DMS79 (cell line): ENCODE measurements around the gene CMTR1.

Source experiments
- DNase-seq: peaks from one replicate; lab custom pipeline; 2025; lab: John Stamatoyannopoulos, UW

Gene CMTR1

DNA sequence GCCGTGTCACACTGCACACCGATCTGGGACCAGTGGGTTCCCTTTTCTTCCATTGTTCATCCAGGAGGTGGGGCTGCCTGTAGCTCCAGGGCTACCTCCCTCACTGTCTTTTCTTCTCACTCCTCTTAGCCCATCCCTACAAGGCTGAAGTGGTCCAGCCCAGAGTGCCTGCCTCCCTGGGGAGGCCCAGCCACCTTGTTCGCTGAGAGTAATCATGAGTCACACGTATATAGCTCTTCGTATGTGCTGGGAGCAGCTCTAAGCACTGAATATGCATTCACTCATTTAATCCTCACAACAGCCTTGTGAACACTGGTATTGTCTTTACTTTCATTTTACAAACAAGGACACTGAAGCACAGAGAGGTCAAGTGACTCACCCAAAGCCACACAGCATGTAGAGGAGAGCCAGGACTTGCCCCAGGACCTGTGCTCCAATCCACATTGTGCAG lies 81.3 kb downstream of the CMTR1 start:
- no peak for DNase-seq

DNA sequence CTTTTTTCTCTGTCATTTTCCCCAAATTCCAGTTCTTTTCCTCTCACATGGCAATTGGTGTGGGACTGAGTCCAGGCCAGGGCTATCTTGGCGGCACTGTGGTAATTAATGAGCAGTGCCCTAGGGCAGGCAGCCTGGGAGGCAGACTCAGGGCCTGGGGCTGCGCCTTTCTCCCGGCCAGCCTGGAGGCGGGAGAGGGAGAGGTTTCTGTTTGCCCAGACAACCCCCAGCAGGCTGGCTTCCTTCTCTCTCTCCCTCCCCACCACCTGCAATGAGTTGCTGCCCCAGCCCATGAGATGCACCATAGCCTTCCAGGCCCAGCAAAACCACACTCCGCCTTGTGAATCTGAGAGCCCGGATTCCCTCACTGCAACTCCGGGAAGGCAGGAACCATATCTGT lies 81.8 kb downstream of the CMTR1 start:
- DNase-seq = no peak

- no peak for DNase-seq
Measured at GRCh38 chr6:37515712-37516075, 82.7 kb downstream of the CMTR1 start.

GRCh38 chr6:37516076-37516919 lies 83.3 kb downstream of the CMTR1 start:
- peak; percentile 88 for DNase-seq

DNA sequence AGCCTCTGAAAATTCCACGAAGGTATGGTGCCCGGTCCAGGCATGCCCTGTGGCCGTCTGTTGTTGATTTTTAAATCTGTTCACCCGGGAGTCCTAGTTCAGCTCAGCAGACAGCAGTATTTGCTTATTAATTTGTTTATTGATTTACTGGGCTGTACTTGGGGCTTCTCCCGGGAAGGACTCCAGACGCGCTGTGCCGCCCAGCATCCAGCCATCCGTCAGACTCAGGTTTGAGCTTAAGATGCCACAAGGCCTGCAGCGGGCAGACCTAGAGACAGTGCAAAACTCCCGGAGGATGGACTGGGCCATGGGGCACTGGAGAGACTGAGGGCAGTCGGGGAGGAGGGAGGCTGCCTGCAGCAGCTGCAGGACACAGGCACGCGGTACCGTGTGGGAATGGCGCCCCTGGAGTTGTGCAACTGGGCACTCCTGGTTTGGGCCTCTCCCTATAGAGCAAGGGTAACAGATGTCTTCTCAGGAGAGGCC lies 83.9 kb downstream of the CMTR1 start:
- no peak for DNase-seq

DNA sequence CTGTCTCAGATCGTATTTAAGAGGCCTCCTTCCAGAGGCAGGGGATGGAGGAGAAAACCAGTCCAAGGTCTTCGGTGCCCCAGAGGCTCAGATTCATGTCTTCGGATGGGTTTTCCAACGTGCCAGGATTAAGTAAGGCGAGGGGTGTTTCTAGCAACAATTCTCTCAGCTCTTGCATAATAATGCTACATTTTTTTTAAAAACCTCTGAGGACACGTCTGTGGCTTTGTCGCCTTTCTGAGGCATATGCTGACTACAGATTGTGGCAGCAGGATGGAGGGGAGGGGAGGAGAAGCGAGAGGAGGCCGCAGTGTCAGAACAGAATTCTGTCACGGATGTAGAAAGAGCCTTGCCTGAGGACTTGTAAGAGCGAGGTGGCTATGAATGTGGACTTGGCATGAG lies 84.4 kb downstream of the CMTR1 start:
- no peak for DNase-seq

- DNase-seq = no peak
Measured at GRCh38 chr6:37518116-37518515, 85.1 kb downstream of the CMTR1 start.

GRCh38 chr6:37519461-37519860 lies 86.4 kb downstream of the CMTR1 start:
- no peak for DNase-seq

- no peak for DNase-seq
Measured at GRCh38 chr6:37520926-37521325, 87.9 kb downstream of the CMTR1 start.

DNA sequence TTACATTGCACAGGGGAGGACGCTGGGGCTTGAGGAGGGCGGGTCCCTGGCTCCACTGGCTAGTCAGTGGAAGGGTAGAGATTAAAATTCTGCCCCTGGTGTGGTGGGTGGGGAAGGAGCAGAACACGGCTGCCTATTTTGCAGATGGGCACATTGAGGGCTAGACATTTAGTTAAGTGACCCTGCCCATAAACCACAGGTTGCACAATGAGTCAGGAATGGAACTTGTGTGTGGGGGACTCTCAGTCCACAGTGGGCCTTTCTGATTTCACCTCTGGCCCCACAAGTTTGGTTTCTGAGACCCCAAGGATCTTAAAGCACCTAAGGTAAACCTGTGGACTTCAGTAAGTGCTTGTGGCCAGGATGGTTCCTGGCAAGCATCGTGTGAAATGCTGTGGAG lies 88.7 kb downstream of the CMTR1 start:
- no peak for DNase-seq

DNA sequence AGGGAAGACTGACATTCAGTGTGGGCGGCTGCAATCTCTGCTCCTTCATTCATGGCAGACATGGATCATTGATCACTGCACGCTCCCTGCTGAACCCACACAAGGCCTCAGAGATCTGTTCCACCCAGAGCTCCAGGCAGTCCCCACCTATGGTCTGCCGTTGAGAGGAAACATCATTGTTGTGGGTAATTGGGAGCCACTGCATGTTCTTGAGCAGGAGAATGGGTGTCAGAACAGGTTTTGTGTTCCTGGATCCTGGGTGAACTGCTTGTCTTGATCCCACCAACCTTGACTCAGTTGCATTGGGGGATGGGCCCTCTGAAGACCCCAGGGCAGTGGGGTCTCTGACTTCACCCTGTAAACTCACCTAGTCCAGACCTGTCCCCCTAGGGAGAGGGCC lies 89.8 kb downstream of the CMTR1 start:
- DNase-seq = no peak

- DNase-seq = peak; percentile 30
Measured at GRCh38 chr6:37523412-37523811, 90.4 kb downstream of the CMTR1 start.

DNA sequence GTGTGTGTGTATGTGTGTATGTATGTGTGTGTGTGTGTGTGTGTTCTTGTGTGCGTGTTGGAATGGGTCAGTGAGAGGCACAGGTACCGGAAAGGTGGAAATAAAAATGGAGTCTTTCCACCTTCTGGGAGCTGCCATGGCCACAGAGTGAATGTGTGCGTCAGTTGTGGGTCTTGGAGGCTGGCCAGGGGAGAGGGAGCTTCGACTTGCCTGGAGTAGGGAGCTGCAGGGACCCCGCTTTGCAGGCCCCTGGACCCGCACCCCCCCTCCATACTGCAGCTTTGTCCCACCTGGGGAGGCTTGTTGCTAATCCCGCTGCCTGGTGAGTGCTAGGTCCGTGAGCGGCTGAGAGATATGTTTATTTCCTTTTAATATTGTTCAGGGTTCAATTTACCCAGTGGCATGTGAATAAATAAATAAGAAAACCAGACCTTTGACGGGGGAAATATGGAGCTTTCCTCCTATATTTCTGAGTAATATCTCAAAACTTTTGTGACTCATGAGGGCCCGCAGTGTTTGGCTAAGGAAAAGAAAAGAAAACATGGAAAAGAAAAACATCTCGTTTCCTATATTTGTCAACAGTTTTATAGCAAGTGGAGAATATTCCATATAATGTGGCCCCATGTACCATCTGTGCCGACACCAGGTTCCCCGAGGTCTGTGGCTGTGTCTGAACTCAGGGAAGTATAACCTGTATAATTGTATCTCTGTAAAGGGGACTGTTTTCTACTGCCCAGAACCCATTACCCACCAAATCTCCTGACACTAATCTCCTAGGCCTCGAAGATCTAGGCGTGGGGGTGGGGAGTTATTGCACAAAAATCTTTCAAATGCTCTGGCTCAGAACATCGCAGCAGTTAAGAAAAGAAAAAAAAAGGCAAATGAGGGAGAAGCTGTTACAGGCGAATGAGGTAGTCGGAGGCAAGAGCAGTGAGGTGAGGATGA lies 91.3 kb downstream of the CMTR1 start:
- no peak for DNase-seq

GRCh38 chr6:37524970-37525318 lies 91.9 kb downstream of the CMTR1 start:
- DNase-seq = no peak

GRCh38 chr6:37525460-37526357 lies 92.7 kb downstream of the CMTR1 start:
- no peak for DNase-seq

GRCh38 chr6:37528541-37528940 lies 95.5 kb downstream of the CMTR1 start:
- no peak for DNase-seq

GRCh38 chr6:37530297-37530696 lies 97.3 kb downstream of the CMTR1 start:
- no peak for DNase-seq

DNA sequence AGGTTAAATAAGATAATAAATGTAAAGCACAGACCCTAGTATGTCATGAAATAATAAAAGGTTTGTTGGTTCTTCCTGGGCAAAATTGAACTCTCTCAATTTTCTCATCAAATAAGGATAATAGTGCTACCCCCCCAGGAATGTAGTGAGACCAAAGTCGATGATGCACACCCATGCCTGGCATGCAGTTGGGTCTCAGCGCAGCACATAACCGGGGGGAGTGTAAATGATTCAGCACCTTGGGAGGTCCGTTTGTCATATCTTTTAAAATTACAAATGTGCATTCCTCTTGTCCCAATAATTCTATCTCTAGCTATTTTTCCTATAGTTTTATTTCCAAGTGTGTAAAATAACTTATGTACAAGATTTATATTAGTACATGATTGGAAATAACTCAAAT lies 98.0 kb downstream of the CMTR1 start:
- DNase-seq = no peak
